GM12874 (cell line): ENCODE measurements around the gene ERRFI1.

ENCODE experiments used
- TF ChIP-seq, protein P1 (sequence below): IDR thresholded peaks from 2 replicates; pipeline ENCODE4 v1.5.1; 2011; ENCODE audit warnings: low read depth, mild to moderate bottlenecking, control low read depth, low read length, moderate library complexity; ENCODE audit not compliant: insufficient read depth

Gene ERRFI1

DNA sequence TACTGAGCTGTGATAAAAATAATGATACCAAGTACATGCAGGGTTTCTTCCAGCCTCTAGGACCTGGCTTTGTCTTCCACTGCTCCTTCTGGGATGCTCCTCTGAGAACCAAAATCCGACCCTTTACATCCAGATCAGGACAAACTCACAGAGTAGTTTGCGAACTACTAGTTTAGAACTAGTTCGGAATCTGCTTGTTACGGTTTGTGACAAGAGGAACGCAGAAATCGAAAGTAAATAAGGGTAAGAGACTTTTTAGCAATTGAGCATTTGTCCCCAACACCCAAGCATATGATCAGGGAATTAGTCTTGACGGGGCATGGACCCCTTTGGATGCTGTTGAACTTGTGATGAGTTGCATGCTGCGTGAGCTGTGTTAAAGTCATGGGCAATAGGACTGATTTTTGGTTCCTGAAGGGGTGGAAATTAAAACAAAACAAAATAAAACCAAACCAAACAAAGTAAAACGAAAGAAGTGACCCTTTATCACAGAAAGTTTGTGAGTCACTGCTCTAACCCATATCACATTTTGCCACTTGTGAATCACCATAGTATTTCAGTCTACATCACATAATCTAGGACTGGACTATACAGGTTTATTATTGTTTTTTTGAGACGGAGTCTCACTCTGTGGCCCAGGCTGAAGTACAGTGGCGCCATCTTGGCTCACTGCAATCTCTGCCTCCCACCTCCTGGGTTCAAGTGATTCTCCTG is 35.7 kb upstream of the ERRFI1 start:
- TF ChIP-seq, protein P1, sequence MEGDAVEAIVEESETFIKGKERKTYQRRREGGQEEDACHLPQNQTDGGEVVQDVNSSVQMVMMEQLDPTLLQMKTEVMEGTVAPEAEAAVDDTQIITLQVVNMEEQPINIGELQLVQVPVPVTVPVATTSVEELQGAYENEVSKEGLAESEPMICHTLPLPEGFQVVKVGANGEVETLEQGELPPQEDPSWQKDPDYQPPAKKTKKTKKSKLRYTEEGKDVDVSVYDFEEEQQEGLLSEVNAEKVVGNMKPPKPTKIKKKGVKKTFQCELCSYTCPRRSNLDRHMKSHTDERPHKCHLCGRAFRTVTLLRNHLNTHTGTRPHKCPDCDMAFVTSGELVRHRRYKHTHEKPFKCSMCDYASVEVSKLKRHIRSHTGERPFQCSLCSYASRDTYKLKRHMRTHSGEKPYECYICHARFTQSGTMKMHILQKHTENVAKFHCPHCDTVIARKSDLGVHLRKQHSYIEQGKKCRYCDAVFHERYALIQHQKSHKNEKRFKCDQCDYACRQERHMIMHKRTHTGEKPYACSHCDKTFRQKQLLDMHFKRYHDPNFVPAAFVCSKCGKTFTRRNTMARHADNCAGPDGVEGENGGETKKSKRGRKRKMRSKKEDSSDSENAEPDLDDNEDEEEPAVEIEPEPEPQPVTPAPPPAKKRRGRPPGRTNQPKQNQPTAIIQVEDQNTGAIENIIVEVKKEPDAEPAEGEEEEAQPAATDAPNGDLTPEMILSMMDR, result no peak

DNA sequence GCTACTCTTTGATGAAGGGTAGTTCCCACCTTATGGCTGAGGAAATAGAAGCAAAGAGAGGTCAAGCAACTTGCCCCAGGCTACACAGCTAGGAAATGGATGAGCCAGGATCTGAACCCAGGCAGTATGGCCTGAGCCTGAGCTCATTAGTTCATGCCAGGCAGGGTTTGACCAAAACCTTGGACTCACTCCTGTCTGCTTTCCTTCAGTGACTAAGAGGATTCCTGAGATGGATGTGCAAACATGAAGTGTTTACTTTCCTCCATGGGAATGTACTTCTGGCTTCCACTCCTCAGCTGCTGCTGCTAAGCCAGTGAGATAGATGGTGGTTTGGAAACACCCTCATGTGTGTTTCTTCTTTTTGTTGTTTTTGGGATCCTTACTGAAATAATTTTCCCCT is 35.1 kb upstream of the ERRFI1 start:
- TF ChIP-seq, protein P1, result no peak

GRCh38 chr1:8059161-8059622 is 33.1 kb upstream of the ERRFI1 start:
- TF ChIP-seq, protein P1, result no peak

- TF ChIP-seq, protein P1, result no peak
Observed at GRCh38 chr1:8055973-8056372, 29.9 kb upstream of the ERRFI1 start.

- TF ChIP-seq, protein P1, result no peak
Observed at GRCh38 chr1:8053878-8054567, 27.9 kb upstream of the ERRFI1 start.

GRCh38 chr1:8051650-8052049 is 25.5 kb upstream of the ERRFI1 start:
- TF ChIP-seq, protein P1, result no peak

GRCh38 chr1:8047686-8048445 is 21.8 kb upstream of the ERRFI1 start:
- TF ChIP-seq, protein P1, result no peak
